OCI-LY1 (cell line): ENCODE results near the gene ESR1.

Experiments used
- H2AFZ ChIP-seq: fragments of 200-600 bp; sonication (generic), shearing (Covaris generic); 2 replicates; pipeline ENCODE4 v1.6.0; 2014; ENCODE audit warnings: antibody characterized with exemption, mild to moderate bottlenecking, low read length
- H3F3A ChIP-seq: fragments of 200-600 bp; sonication (generic), shearing (Covaris generic); 2 replicates; pipeline ENCODE4 v1.6.0; 2014; ENCODE audit warnings: mild to moderate bottlenecking, antibody characterized with exemption, low read length, moderate library complexity; ENCODE audit not compliant: insufficient read depth
- H3K27ac ChIP-seq: fragments of 200-600 bp; sonication (generic); 2 replicates; pipeline ENCODE4 v1.5.1; 2014; ENCODE audit warnings: low read length, mixed run types, mild to moderate bottlenecking, low read depth; ENCODE audit not compliant: poor library complexity, severe bottlenecking
- H3K27me3 ChIP-seq: fragments of 200-600 bp; sonication (generic); 2 replicates; pipeline ENCODE4 v1.6.0; 2014; ENCODE audit warnings: antibody characterized with exemption, mild to moderate bottlenecking, low read length, moderate library complexity; ENCODE audit not compliant: insufficient read depth
- H3K36me3 ChIP-seq: fragments of 200-600 bp; sonication (generic); 2 replicates; pipeline ENCODE4 v1.6.1; 2014; ENCODE audit warnings: mild to moderate bottlenecking, antibody characterized with exemption, low read length, moderate library complexity, mixed read lengths; ENCODE audit not compliant: insufficient read depth
- H3K4me1 ChIP-seq: fragments of 200-600 bp; sonication (generic); 2 replicates; pipeline ENCODE4 v1.5.1; 2014; ENCODE audit warnings: mild to moderate bottlenecking, low read length, moderate library complexity; ENCODE audit not compliant: insufficient read depth, severe bottlenecking
- H3K4me2 ChIP-seq: fragments of 200-600 bp; sonication (generic), shearing (Covaris generic); 2 replicates; pipeline ENCODE4 v1.6.1; 2014; ENCODE audit warnings: low read length
- H3K4me3 ChIP-seq: fragments of 200-600 bp; sonication (generic); 2 replicates; pipeline ENCODE4 v1.5.1; 2014; ENCODE audit warnings: low read length, low read depth, mild to moderate bottlenecking, mixed read lengths; ENCODE audit not compliant: poor library complexity, severe bottlenecking
- H3K79me2 ChIP-seq: fragments of 200-600 bp; shearing (Covaris generic); 2 replicates; pipeline ENCODE4 v1.6.1; 2016; ENCODE audit warnings: mixed run types, low read length, mixed read lengths; ENCODE audit not compliant: insufficient read depth
- H3K9ac ChIP-seq: fragments of 200-600 bp; sonication (generic), shearing (Covaris generic); 2 replicates; pipeline ENCODE4 v1.6.1; 2014; ENCODE audit warnings: mild to moderate bottlenecking, low read length, mixed read lengths
- H3K9me2 ChIP-seq: fragments of 200-600 bp; sonication (generic), shearing (Covaris generic); 2 replicates; pipeline ENCODE4 v1.6.1; 2014; ENCODE audit warnings: low read depth, mild to moderate bottlenecking, low read length, mixed read lengths
- H3K9me3 ChIP-seq: fragments of 200-600 bp; shearing (Covaris generic); 2 replicates; pipeline ENCODE4 v1.6.1; 2014; ENCODE audit warnings: low read length, mixed read lengths
- H4K20me1 ChIP-seq: fragments of 200-600 bp; sonication (generic), shearing (Covaris generic); 2 replicates; pipeline ENCODE4 v1.6.0; 2016; ENCODE audit warnings: mild to moderate bottlenecking, low read length; ENCODE audit not compliant: insufficient read depth
- EZH2 ChIP-seq: fragments of 200-600 bp; sonication (generic), shearing (Covaris generic); IDR thresholded peaks from 2 replicates; pipeline ENCODE4 v1.8.0; 2017; ENCODE audit warnings: borderline replicate concordance, mixed run types, mild to moderate bottlenecking, antibody characterized with exemption, low read length, moderate library complexity, mixed read lengths
- TF ChIP-seq, protein P1 (sequence below): fragments of 200-600 bp; sonication (generic), shearing (Covaris generic); IDR thresholded peaks from 2 replicates; pipeline ENCODE4 v1.5.1; 2017; ENCODE audit warnings: mild to moderate bottlenecking, antibody characterized with exemption, low read length, moderate library complexity, mixed read lengths

Gene ESR1

GRCh38 chr6:151782560-151782959 lies 24.9 kb upstream of the ESR1 start:
- TF ChIP-seq EZH2 = no peak
- TF ChIP-seq, protein P1, sequence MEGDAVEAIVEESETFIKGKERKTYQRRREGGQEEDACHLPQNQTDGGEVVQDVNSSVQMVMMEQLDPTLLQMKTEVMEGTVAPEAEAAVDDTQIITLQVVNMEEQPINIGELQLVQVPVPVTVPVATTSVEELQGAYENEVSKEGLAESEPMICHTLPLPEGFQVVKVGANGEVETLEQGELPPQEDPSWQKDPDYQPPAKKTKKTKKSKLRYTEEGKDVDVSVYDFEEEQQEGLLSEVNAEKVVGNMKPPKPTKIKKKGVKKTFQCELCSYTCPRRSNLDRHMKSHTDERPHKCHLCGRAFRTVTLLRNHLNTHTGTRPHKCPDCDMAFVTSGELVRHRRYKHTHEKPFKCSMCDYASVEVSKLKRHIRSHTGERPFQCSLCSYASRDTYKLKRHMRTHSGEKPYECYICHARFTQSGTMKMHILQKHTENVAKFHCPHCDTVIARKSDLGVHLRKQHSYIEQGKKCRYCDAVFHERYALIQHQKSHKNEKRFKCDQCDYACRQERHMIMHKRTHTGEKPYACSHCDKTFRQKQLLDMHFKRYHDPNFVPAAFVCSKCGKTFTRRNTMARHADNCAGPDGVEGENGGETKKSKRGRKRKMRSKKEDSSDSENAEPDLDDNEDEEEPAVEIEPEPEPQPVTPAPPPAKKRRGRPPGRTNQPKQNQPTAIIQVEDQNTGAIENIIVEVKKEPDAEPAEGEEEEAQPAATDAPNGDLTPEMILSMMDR = no peak
- no peaks in the 10 kb centered on the region for H3K9me3 ChIP-seq
- H3K9me2 ChIP-seq = no peaks in the 10 kb centered on the region
- H3K27me3 ChIP-seq = no peaks in the 10 kb centered on the region
- no peaks in the 10 kb centered on the region for H3K36me3 ChIP-seq
- H3K9ac ChIP-seq = no peak overlapping the region
- no peak overlapping the region for H2AFZ ChIP-seq
- no peaks in the 10 kb centered on the region for H3K79me2 ChIP-seq
- no peaks in the 10 kb centered on the region for H3F3A ChIP-seq
- H4K20me1 ChIP-seq = no peaks in the 10 kb centered on the region
- H3K4me3 ChIP-seq = no peak overlapping the region
- H3K4me2 ChIP-seq = no peak overlapping the region
- no peaks in the 10 kb centered on the region for H3K4me1 ChIP-seq
- no peak overlapping the region for H3K27ac ChIP-seq

GRCh38 chr6:151783692-151784091 lies 23.8 kb upstream of the ESR1 start:
- H3F3A ChIP-seq = no peaks in the 10 kb centered on the region
- H3K4me3 ChIP-seq = no peak overlapping the region
- no peaks in the 10 kb centered on the region for H3K79me2 ChIP-seq
- no peak overlapping the region for H2AFZ ChIP-seq
- no peaks in the 10 kb centered on the region for H3K9me2 ChIP-seq
- no peaks in the 10 kb centered on the region for H3K4me1 ChIP-seq
- no peak for TF ChIP-seq EZH2
- TF ChIP-seq, protein P1 = no peak
- no peak overlapping the region for H3K4me2 ChIP-seq
- H3K9me3 ChIP-seq = no peaks in the 10 kb centered on the region
- no peaks in the 10 kb centered on the region for H3K36me3 ChIP-seq
- H3K9ac ChIP-seq = no peak overlapping the region
- H3K27ac ChIP-seq = no peak overlapping the region
- no peaks in the 10 kb centered on the region for H4K20me1 ChIP-seq
- no peaks in the 10 kb centered on the region for H3K27me3 ChIP-seq

- Histone ChIP-seq H3K4me1 (no peaks in the 10 kb centered on the region), H3K79me2 (no peaks in the 10 kb centered on the region), H2AFZ (no peak overlapping the region), H3K27me3 (no peaks in the 10 kb centered on the region), H3K9me3 (no peaks in the 10 kb centered on the region), H3K9ac (no peak overlapping the region), H3K9me2 (no peaks in the 10 kb centered on the region), H3K4me3 (no peak overlapping the region), H3K27ac (no peak overlapping the region), H3K4me2 (no peak overlapping the region), H3K36me3 (no peaks in the 10 kb centered on the region), H3F3A (no peaks in the 10 kb centered on the region), H4K20me1 (no peaks in the 10 kb centered on the region)
- no peak for TF ChIP-seq EZH2
Measured at GRCh38 chr6:151784441-151785214, 22.9 kb upstream of the ESR1 start.
